Large intestine (tissue), 3 donors: Measurements from ENCODE around the gene SERPINA6. TPM values are rescaled to one million over a fixed set of nuclear protein-coding genes. Genes with fewer than 3 reads are reported as not detected.
"Not testable (repeated sequence)": the region's sequence is repeated elsewhere in the genome, so short reads cannot be mapped to it uniquely, and the experiment has no call there.

ENCODE experiments used
- DNase-seq, 2 donors: peaks; one replicate each; pipeline versions ENCODE4 v3.0.0 to v3.0.0-alpha.2; 2013
- H3K27ac ChIP-seq: one replicate; pipeline ENCODE4 v1.5.1; 2013; ENCODE audit warnings: low read length
- H3K27me3 ChIP-seq: 2 replicates; pipeline ENCODE4 v1.6.1; 2013; ENCODE audit warnings: low read length; ENCODE audit not compliant: control insufficient read depth, insufficient read depth
- H3K36me3 ChIP-seq: 2 replicates; pipeline ENCODE4 v1.6.1; 2013; ENCODE audit warnings: low read length; ENCODE audit not compliant: control insufficient read depth, insufficient read depth
- H3K4me1 ChIP-seq: one replicate; pipeline ENCODE4 v1.6.1; 2013; ENCODE audit warnings: low read length; ENCODE audit not compliant: control insufficient read depth, insufficient read depth
- H3K4me3 ChIP-seq: one replicate; pipeline ENCODE4 v1.5.1; 2013; ENCODE audit warnings: low read length
- H3K9me3 ChIP-seq: one replicate; pipeline ENCODE4 v1.6.1; 2013; ENCODE audit warnings: mild to moderate bottlenecking, low read depth, low read length, moderate library complexity; ENCODE audit not compliant: control insufficient read depth
- WGBS: methylation state at CpG from one replicate; pipeline ENCODE4 v1.1.5; 2013; ENCODE audit warnings: low lambda C conversion rate; ENCODE audit not compliant: insufficient coverage; 5-methylcytosine and 5-hydroxymethylcytosine counted together
- polyA plus RNA-seq: library from polyadenylated mRNA; unstranded; fragments of 120-200 nt; gene quantifications from one replicate; pipeline ENCODE4 v1.2.1, GENCODE V29; 2013

Gene SERPINA6
- polyA plus RNA-seq, 1 donor = 0.45 TPM

GRCh38 chr14:94291906-94292525, 31.1 kb downstream of the SERPINA6 start:
- DNase-seq = no peak
- Histone ChIP-seq H3K27ac (no peak overlapping the region), H3K27me3 (no peaks in the 10 kb centered on the region), H3K4me3 (no peak overlapping the region), H3K36me3 (no peaks in the 10 kb centered on the region), H3K9me3 (no peaks in the 10 kb centered on the region), H3K4me1 (peaks cover 21% of the 10 kb centered on the region)
- 60% methylated on average over 1 of the region's 15 CpGs for WGBS

DNA sequence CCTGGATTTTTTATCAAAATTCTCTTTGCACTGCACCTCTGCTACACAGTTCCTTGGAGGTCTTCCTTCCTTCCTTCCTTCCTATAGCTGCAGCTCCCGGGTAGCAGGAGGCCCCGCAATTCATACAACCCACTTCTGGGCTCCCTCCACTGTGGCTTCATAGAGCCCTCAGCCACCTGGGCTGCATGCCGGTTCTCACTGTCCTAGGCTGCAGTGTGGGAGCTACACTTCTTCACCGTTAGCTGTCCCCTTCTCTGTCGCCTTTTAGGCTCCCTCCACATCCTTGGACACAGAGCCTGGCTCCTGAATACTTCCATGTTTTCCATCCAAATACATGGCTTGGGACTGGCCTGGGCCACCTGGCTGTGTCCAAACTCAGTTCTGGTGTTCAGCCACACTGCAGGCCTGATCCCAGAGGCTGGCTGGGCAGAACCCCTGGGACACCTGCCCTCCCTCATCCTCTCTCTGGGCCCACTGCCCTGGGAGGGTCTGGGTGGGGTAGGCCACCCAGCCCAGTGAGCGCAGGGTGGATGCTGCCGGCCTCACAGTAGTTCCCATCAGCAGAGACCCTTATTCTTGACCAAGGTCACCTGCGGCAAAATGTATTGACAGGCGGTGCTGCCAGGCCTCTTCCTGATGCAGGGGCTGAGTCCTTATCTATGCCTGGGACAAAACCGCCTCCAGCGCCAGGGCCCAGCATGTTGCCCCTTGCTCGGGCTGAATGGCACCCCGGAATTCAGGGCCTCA, 31.8 kb downstream of the SERPINA6 start:
- Histone ChIP-seq H3K27ac (no peak overlapping the region), H3K36me3 (no peaks in the 10 kb centered on the region), H3K4me3 (no peak overlapping the region), H3K9me3 (no peaks in the 10 kb centered on the region), H3K4me1 (peaks cover 21% of the 10 kb centered on the region), H3K27me3 (no peaks in the 10 kb centered on the region)
- no peak for DNase-seq
- no CpG with 5 or more reads among the region's 13 CpGs for WGBS

- Histone ChIP-seq H3K27ac (no peak overlapping the region), H3K9me3 (no peaks in the 10 kb centered on the region), H3K27me3 (no peaks in the 10 kb centered on the region), H3K4me3 (no peak overlapping the region), H3K4me1 (peaks cover 21% of the 10 kb centered on the region), H3K36me3 (no peaks in the 10 kb centered on the region)
- no peak for DNase-seq
- no CpG with 5 or more reads among the region's 8 CpGs for WGBS
Measured at GRCh38 chr14:94290197-94290596, 32.9 kb downstream of the SERPINA6 start.

- Histone ChIP-seq H3K36me3 (no peaks in the 10 kb centered on the region), H3K4me1 (peaks cover 19% of the 10 kb centered on the region), H3K27me3 (no peaks in the 10 kb centered on the region), H3K9me3 (no peaks in the 10 kb centered on the region), H3K27ac (no peak overlapping the region), H3K4me3 (no peak overlapping the region)
- no peak for DNase-seq
- 100% methylated on average over 2 of the region's 14 CpGs for WGBS
Measured at GRCh38 chr14:94288610-94289465, 34.3 kb downstream of the SERPINA6 start.

GRCh38 chr14:94285158-94285557, 38.0 kb downstream of the SERPINA6 start:
- no peaks in the 10 kb centered on the region for H3K27me3 ChIP-seq
- no peak overlapping the region for H3K27ac ChIP-seq
- H3K4me1 ChIP-seq = no peaks in the 10 kb centered on the region
- H3K4me3 ChIP-seq = no peak overlapping the region
- no peak for DNase-seq
- no peaks in the 10 kb centered on the region for H3K36me3 ChIP-seq
- H3K9me3 ChIP-seq = no peaks in the 10 kb centered on the region

GRCh38 chr14:94284221-94284620, 38.9 kb downstream of the SERPINA6 start:
- no peaks in the 10 kb centered on the region for H3K36me3 ChIP-seq
- no peaks in the 10 kb centered on the region for H3K4me1 ChIP-seq
- no peaks in the 10 kb centered on the region for H3K27me3 ChIP-seq
- no peak overlapping the region for H3K27ac ChIP-seq
- no peak for DNase-seq
- no peak overlapping the region for H3K4me3 ChIP-seq
- whole genome bisulfite sequencing = no CpG with 5 or more reads among the region's 2 CpGs
- no peaks in the 10 kb centered on the region for H3K9me3 ChIP-seq

GRCh38 chr14:94282991-94283723, 40.0 kb downstream of the SERPINA6 start:
- no peak overlapping the region for H3K4me3 ChIP-seq
- no peaks in the 10 kb centered on the region for H3K4me1 ChIP-seq
- no peak overlapping the region for H3K27ac ChIP-seq
- 100% methylated on average over 1 of the region's 2 CpGs for WGBS
- no peaks in the 10 kb centered on the region for H3K27me3 ChIP-seq
- H3K9me3 ChIP-seq = no peaks in the 10 kb centered on the region
- no peaks in the 10 kb centered on the region for H3K36me3 ChIP-seq
- DNase-seq = no peak

DNA sequence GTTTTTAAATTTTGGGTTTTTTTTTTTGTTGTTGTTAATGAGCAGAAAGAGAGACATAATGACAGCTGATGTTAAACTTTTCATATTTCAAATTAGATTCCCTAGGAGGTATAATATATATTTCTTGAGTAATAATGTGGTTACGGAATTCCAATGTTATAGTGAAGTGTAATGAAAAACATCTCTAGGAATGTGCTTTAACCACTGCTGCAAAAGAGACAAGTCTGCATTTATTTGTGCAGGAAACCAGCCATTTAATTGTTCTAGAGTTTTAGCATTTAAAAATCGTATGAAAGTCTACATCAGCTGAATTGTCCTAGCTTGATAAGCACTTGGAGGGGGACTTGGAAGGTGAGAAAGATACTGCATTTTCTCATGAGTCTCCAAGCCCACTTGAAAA, 44.4 kb downstream of the SERPINA6 start:
- Histone ChIP-seq H3K36me3 (no peaks in the 10 kb centered on the region), H3K9me3 (no peaks in the 10 kb centered on the region), H3K4me1 (no peaks in the 10 kb centered on the region), H3K27ac (no peak overlapping the region), H3K4me3 (no peak overlapping the region), H3K27me3 (no peaks in the 10 kb centered on the region)
- WGBS = no CpG with 5 or more reads among the region's 2 CpGs
- DNase-seq = no peak

DNA sequence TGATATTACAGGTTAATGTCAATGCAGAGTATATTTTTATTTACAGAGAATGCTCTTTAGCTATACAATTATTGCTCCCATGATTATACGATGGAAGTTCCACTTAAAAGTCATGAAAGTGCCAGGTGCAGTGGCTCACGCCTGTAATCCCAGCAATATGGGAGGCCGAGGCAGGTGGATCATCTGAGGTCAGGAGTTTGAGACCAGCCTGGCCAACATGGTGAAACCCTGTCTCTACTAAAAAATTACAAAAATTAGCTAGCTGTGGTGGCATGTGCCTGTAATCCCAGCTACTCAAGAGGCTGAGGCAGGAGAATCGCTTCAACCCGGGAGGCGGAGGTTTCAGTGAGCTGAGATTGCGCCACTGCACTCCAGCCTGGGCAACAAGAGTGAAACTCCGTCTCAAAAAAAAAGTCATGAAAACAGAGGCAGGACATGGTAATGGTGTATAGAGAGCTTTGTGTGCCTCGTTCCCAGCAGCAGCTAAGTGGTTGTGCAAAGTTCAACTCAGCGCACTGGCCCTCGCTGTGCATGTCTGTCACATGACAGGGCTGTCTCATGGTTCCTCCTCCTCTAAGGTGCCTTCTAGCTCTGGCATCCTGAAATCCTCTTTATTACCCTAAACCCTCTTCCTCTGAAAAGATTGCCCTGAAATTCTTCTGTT, 46.1 kb downstream of the SERPINA6 start:
- H3K27me3 ChIP-seq, H3K4me3 ChIP-seq, H3K9me3 ChIP-seq, H3K36me3 ChIP-seq, H3K4me1 ChIP-seq: not testable (repeated sequence)
- no CpG with 5 or more reads among the region's 11 CpGs for WGBS
- peak; percentile 84 to 93 for DNase-seq
- peak overlapping the region; percentile 86 for H3K27ac ChIP-seq

GRCh38 chr14:94269156-94269555, 54.0 kb downstream of the SERPINA6 start:
- Histone ChIP-seq H3K27ac (no peak overlapping the region), H3K4me1 (no peaks in the 10 kb centered on the region), H3K27me3 (no peaks in the 10 kb centered on the region), H3K9me3 (no peaks in the 10 kb centered on the region), H3K36me3 (no peaks in the 10 kb centered on the region), H3K4me3 (no peak overlapping the region)
- DNase-seq = no peak
- WGBS = 100% methylated on average over 1 of the region's 10 CpGs
